GM10266 (cell line): Measurements from ENCODE around the gene REN.

Experiments used
- DNase-seq: peaks from one replicate; pipeline ENCODE4 v3.0.0; 2012; ENCODE audit errors: extremely low spot score
- TF ChIP-seq, protein P1 (sequence below): IDR thresholded peaks from 2 replicates; pipeline ENCODE4 v1.5.1; 2012; ENCODE audit warnings: mild to moderate bottlenecking, low read depth; ENCODE audit not compliant: control insufficient read depth, insufficient read depth; ENCODE audit errors: missing control alignments

REN gene

DNA sequence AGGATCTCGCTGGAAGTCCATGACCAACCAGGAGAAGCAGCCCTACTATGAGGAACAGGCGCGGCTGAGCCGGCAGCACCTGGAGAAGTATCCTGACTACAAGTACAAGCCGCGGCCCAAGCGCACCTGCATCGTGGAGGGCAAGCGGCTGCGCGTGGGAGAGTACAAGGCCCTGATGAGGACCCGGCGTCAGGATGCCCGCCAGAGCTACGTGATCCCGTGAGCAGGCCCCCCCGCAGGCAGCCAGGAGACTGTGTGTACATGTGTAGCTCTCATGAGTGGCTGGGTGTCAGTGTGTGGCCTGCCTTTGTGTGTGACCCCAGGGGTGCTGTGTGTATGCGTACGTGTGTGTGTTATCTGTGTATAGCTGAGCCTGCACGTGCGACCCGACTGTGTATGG, 41.5 kb downstream of the REN start:
- TF ChIP-seq, protein P1, sequence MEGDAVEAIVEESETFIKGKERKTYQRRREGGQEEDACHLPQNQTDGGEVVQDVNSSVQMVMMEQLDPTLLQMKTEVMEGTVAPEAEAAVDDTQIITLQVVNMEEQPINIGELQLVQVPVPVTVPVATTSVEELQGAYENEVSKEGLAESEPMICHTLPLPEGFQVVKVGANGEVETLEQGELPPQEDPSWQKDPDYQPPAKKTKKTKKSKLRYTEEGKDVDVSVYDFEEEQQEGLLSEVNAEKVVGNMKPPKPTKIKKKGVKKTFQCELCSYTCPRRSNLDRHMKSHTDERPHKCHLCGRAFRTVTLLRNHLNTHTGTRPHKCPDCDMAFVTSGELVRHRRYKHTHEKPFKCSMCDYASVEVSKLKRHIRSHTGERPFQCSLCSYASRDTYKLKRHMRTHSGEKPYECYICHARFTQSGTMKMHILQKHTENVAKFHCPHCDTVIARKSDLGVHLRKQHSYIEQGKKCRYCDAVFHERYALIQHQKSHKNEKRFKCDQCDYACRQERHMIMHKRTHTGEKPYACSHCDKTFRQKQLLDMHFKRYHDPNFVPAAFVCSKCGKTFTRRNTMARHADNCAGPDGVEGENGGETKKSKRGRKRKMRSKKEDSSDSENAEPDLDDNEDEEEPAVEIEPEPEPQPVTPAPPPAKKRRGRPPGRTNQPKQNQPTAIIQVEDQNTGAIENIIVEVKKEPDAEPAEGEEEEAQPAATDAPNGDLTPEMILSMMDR: no peak
- no peak for DNase-seq

DNA sequence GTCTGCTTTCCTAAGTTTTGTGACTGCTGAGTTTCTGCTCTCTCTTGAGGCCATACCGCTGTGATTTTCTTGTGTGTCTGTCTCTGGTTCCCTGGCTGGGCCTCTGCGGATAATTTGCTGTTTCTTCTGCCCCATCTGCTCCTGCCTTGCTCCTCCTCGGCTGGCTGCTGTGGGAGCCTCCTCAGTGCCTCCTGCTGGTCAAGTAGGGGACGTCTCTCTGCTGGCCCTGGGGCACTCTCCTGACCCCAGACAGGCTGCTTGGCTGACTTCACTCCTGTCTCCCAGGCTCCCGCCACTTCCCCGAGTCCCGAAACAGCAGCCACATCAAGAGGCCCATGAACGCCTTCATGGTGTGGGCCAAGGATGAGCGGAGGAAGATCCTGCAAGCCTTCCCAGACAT, 42.8 kb downstream of the REN start:
- TF ChIP-seq, protein P1: no peak

DNA sequence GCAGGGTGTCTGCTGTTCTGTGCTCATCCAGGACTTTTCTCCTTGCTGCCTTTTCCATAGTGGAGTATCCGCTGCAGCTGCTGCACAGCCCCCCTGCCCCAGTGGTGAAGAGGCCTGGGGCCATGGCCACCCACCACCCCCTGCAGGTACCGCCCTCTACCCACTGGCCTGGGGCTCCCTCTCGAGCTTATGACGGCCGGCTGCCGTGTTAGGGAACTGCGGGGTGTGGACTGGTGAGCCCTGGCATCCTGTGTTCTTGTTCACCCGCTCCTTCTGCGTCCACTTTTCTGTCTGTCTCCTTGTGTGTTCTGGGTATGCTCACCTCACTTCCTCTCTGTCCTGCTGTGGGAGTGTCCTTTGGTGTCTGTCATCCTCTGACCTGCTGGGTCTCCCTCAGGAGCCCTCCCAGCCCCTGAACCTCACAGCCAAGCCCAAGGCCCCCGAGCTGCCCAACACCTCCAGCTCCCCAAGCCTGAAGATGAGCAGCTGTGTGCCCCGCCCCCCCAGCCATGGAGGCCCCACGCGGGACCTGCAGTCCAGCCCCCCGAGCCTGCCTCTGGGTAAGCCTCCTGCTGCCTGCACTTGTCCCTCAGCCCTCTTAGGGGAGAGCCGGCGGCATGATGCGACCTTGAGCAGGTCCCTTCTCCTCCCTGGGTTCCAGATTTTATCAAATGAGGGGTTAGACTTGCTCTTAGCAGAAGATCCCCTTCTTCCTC, 44.1 kb downstream of the REN start:
- TF ChIP-seq, protein P1: no peak
- no peak for DNase-seq

More for the DNA sequence above, 42.8 kb downstream of the REN start:
- no peak for DNase-seq

DNA sequence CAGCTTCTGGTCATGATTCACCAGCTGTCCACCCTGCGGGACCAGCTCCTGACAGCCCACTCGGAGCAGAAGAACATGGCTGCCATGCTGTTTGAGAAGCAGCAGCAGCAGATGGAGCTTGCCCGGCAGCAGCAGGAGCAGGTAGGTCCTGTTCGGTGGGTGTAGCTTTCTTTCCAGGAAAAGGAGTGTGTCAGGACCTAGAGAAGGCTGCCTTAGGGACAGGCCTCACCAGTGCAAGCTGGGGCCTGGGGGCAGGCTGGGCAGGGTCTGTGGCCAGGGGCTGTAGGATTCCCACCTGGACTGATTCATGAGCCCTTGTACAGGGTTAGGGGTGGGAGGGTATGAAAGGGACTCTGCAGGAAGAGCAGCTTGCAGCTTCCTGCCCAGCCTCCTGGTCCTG, 49.6 kb downstream of the REN start:
- no peak for DNase-seq
- TF ChIP-seq, protein P1: no peak

DNA sequence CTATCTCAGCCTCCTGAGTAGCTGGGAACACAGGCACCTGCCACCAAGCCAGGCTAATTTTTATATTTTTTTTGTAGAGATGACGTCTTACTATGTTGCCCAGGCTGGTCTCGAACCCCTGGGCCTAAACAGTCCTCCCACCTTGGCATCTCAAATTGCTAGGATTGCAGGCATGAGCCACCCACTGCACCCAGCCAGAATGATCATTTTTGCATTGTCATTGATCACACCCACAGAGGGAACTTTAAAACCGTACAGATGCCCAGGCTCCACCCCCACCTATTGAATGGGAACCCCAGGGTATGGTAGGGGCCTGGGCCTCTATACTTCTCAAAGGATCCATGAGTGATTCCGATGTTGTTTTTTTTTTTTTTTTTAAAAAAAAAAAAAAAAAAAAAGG, 51.0 kb downstream of the REN start:
- TF ChIP-seq, protein P1: no peak
- no peak for DNase-seq

DNA sequence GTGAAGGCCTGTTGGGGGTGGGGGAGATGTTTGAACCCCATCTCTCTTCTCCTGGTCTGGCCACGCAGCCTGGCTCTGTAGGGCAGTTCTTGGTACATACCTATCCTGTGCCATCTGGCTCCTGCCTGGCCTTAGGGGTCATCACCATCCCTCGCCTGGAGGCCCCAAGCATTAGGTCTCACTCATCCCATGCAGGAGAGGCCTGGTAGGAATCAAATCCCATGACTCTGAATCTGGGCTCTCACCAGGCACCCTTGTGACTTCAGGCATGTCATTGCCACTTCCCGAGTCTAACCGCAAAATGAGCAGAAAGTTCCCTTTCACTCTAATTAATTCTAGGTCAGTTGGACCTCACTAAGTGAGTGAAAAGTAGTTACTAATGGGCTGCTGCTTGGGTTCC, 51.5 kb downstream of the REN start:
- TF ChIP-seq, protein P1: no peak
- no peak for DNase-seq

DNA sequence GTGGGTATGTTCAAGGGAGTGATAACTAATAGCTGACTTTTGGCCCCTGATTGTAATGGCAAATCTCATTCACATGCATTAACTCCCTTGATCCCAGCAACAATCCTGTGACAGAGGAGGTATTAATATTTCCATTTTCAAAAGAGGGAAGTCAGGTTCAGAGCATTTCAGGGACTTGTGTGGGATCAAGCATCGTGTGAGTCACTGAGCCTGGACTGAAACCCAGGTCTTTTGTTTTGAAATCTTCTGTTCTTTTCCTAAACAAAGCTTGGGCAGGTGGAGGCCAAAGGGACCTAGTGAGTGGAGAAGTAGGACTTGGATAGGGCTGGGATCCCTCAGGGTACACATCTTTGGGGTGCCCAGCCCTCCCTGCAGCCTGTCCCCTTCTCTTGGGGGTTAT, 52.2 kb downstream of the REN start:
- no peak for DNase-seq
- TF ChIP-seq, protein P1: no peak
